WTC11 (cell line): ENCODE results near the gene POLD3. TPM values are rescaled to one million over a fixed set of nuclear protein-coding genes. Genes with fewer than 3 reads are reported as not detected.
A peak's percentile ranks its signal among the peaks of the same experiment; 100 is the strongest.

Experiments used
- ATAC-seq: fragments of 200-7000 bp; cut with Tn5 transposase; 2 replicates; pipeline ENCODE4 v1.10.0; 2021; ENCODE audit warnings: mild to moderate bottlenecking, moderate library complexity
- CTCF ChIA-PET: fragments of 300-600 bp; sonication (Branson Sonifier 250); formaldehyde crosslinking; loops from one replicate; lab custom pipeline; 2021; ENCODE audit warnings: antibody characterized with exemption; lab: Charles Lee
- POLR2A ChIA-PET: fragments of 350-600 bp; sonication (Branson Sonifier 250); formaldehyde crosslinking; loops from one replicate; lab custom pipeline; 2021; ENCODE audit warnings: antibody characterized with exemption; lab: Charles Lee
- DNase-seq: peaks from one replicate; pipeline ENCODE4 v3.0.0; 2021; ENCODE audit warnings: low spot score
- H3K27ac Mint-ChIP-seq: 2 replicates; pipeline ENCODE4 v1.8.0; 2021; ENCODE audit warnings: mixed read lengths
- H3K27me3 Mint-ChIP-seq: 2 replicates; pipeline ENCODE4 v1.8.0; 2021; ENCODE audit warnings: low read depth, mild to moderate bottlenecking, moderate library complexity, mixed read lengths
- H3K36me3 Mint-ChIP-seq: 2 replicates; pipeline ENCODE4 v1.8.0; 2021; ENCODE audit warnings: mixed read lengths
- H3K4me1 Mint-ChIP-seq: 2 replicates; pipeline ENCODE4 v1.8.0; 2022; ENCODE audit warnings: mixed read lengths
- H3K4me3 Mint-ChIP-seq: 2 replicates; pipeline ENCODE4 v1.8.0; 2021; ENCODE audit warnings: mild to moderate bottlenecking, moderate library complexity, mixed read lengths
- H3K9me3 Mint-ChIP-seq: 2 replicates; pipeline ENCODE4 v1.8.0; 2021; ENCODE audit warnings: mixed read lengths
- ATF1 ChIP-seq: sonication (generic); formaldehyde crosslinking; IDR thresholded peaks from 2 replicates; pipeline ENCODE4 v1.8.1; 2023; ENCODE audit warnings: mild to moderate bottlenecking, moderate library complexity, missing genetic modification reagents
- E2F4 ChIP-seq: sonication (generic); formaldehyde crosslinking; IDR thresholded peaks from 2 replicates; pipeline ENCODE4 v1.8.1; 2022; ENCODE audit warnings: low read depth, mild to moderate bottlenecking, moderate library complexity, missing genetic modification reagents, borderline replicate concordance
- ERG ChIP-seq: fragments of 250-450 bp; sonication (Bioruptor Pico); IDR thresholded peaks from 2 replicates; pipeline ENCODE4 v1.8.0; 2021; ENCODE audit warnings: mild to moderate bottlenecking
- FOXP1 ChIP-seq: sonication (generic); formaldehyde crosslinking; IDR thresholded peaks from 2 replicates; pipeline ENCODE4 v1.8.0; 2022; ENCODE audit warnings: missing genetic modification reagents, mild to moderate bottlenecking, moderate library complexity, borderline replicate concordance
- GABPB1 ChIP-seq: sonication (generic); formaldehyde crosslinking; IDR thresholded peaks from 2 replicates; pipeline ENCODE4 v1.8.1; 2023; ENCODE audit warnings: mild to moderate bottlenecking, missing genetic modification reagents
- GRHL2 ChIP-seq: fragments of 250-450 bp; sonication (Bioruptor Pico); IDR thresholded peaks from 2 replicates; pipeline ENCODE4 v1.8.0; 2022; ENCODE audit warnings: mild to moderate bottlenecking, moderate library complexity; ENCODE audit not compliant: insufficient replicate concordance, severe bottlenecking
- IRF1 ChIP-seq: sonication (generic); formaldehyde crosslinking; IDR thresholded peaks from 2 replicates; pipeline ENCODE4 v1.8.0; 2023; ENCODE audit warnings: missing genetic modification reagents
- JAZF1 ChIP-seq: fragments of 250-450 bp; sonication (Bioruptor Pico); IDR thresholded peaks from 2 replicates; pipeline ENCODE4 v1.9.0; 2021; ENCODE audit warnings: moderate library complexity, mild to moderate bottlenecking, inconsistent platforms
- MAX ChIP-seq: sonication (generic); formaldehyde crosslinking; IDR thresholded peaks from 2 replicates; pipeline ENCODE4 v1.8.0; 2022; ENCODE audit warnings: mild to moderate bottlenecking, missing genetic modification reagents
- MYBL2 ChIP-seq: sonication (generic); formaldehyde crosslinking; IDR thresholded peaks from 2 replicates; pipeline ENCODE4 v1.8.1; 2023; ENCODE audit warnings: mild to moderate bottlenecking, moderate library complexity, missing genetic modification reagents
- NFE2L1 ChIP-seq: sonication (generic); formaldehyde crosslinking; IDR thresholded peaks from 2 replicates; pipeline ENCODE4 v1.8.1; 2023; ENCODE audit warnings: missing genetic modification reagents
- NR1H2 ChIP-seq: sonication (generic); formaldehyde crosslinking; IDR thresholded peaks from 2 replicates; pipeline ENCODE4 v1.9.0; 2021; ENCODE audit warnings: mild to moderate bottlenecking, moderate library complexity, missing genetic modification reagents
- NR3C1 ChIP-seq: sonication (generic); formaldehyde crosslinking; conservative IDR thresholded peaks from 2 replicates; pipeline ENCODE4 v1.8.1; 2023; ENCODE audit warnings: low read depth, mild to moderate bottlenecking, missing genetic modification reagents
- PREB ChIP-seq: sonication (generic); formaldehyde crosslinking; IDR thresholded peaks from 2 replicates; pipeline ENCODE4 v1.8.1; 2022; ENCODE audit warnings: mild to moderate bottlenecking, missing genetic modification reagents, moderate library complexity, borderline replicate concordance
- RELA ChIP-seq: sonication (generic); formaldehyde crosslinking; IDR thresholded peaks from 2 replicates; pipeline ENCODE4 v1.8.1; 2022; ENCODE audit warnings: missing genetic modification reagents, mild to moderate bottlenecking, borderline replicate concordance
- RORB ChIP-seq: fragments of 250-450 bp; sonication (Bioruptor Pico); IDR thresholded peaks from 2 replicates; pipeline ENCODE4 v1.9.0; 2021; ENCODE audit warnings: mild to moderate bottlenecking
- SMAD3 ChIP-seq: sonication (generic); formaldehyde crosslinking; IDR thresholded peaks from 2 replicates; pipeline ENCODE4 v1.8.0; 2022; ENCODE audit warnings: missing genetic modification reagents, mild to moderate bottlenecking, borderline replicate concordance
- SP1 ChIP-seq: sonication (generic); formaldehyde crosslinking; conservative IDR thresholded peaks from 2 replicates; pipeline ENCODE4 v1.8.1; 2022; ENCODE audit warnings: missing genetic modification reagents
- ZBTB21 ChIP-seq: sonication (generic); formaldehyde crosslinking; IDR thresholded peaks from 2 replicates; pipeline ENCODE4 v1.8.1; 2023; ENCODE audit warnings: mild to moderate bottlenecking, missing genetic modification reagents, borderline replicate concordance
- ZNF317 ChIP-seq: sonication (generic); formaldehyde crosslinking; IDR thresholded peaks from 2 replicates; pipeline ENCODE4 v1.8.1; 2023; ENCODE audit warnings: low read depth, mild to moderate bottlenecking, moderate library complexity, missing genetic modification reagents, borderline replicate concordance
- ZNF512 ChIP-seq: sonication (generic); formaldehyde crosslinking; IDR thresholded peaks from 2 replicates; pipeline ENCODE4 v1.8.1; 2022; ENCODE audit warnings: missing genetic modification reagents, borderline replicate concordance
- total RNA-seq: library from RNA; stranded (reverse); gene quantifications from 3 replicates; pipeline ENCODE4 v1.2.3, GENCODE V29; 2021

Gene POLD3
- total RNA-seq, 1 experiment from 2014 or later, result 24.1 TPM

- no peak for ATAC-seq
- no peaks in the 10 kb centered on the region for H3K9me3 Mint-ChIP-seq
- no peak overlapping the region for H3K27ac Mint-ChIP-seq
- no peak for TF ChIP-seq FOXP1 (CRISPR knock-in tag)
- TF ChIP-seq MAX (CRISPR knock-in tag), result 0 out of 2 replicates have a peak, but pooled peaks have one; percentile 7
- peak overlapping the region; percentile 95 for H3K4me3 Mint-ChIP-seq
- peaks cover 31% of the 10 kb centered on the region for H3K36me3 Mint-ChIP-seq
- no peak for DNase-seq
- H3K4me1 Mint-ChIP-seq, result peaks cover 15% of the 10 kb centered on the region
- ChIA-PET CTCF (interaction anchor here (1.0 to 1.5 kb wide), 2 partner anchors 90 to 141 kb away, joined by 3 to 4 read pairs; no protein-coding TSS in a partner anchor), POLR2A (interaction anchor here (2.1 kb wide), 1 partner anchor 100 kb away, joined by 17 read pairs; the partner anchor contains the start of gene LIPT2)
- H3K27me3 Mint-ChIP-seq, result no peaks in the 10 kb centered on the region
Observed at GRCh38 chr11:74593463-74593862, 1.1 kb downstream of the POLD3 start.

GRCh38 chr11:74602637-74603556 lies 10.5 kb downstream of the POLD3 start:
- ATAC-seq (no peak), DNase-seq (no peak)
- Mint-ChIP-seq H3K4me3 (no peak overlapping the region), H3K36me3 (peaks cover 23% of the 10 kb centered on the region), H3K4me1 (no peaks in the 10 kb centered on the region), H3K27ac (no peak overlapping the region), H3K27me3 (no peaks in the 10 kb centered on the region), H3K9me3 (no peaks in the 10 kb centered on the region)
- CTCF ChIA-PET, result interaction anchor here (2.5 kb wide), 1 partner anchor 100 kb away, joined by 9 read pairs; no protein-coding TSS in a partner anchor
- POLR2A ChIA-PET, result no interaction called here
- no peak for TF ChIP-seq RORB (CRISPR knock-in tag)
- TF ChIP-seq SMAD3 (CRISPR knock-in tag), result no peak
- no peak for TF ChIP-seq GABPB1 (CRISPR knock-in tag)
- no peak for TF ChIP-seq ZNF317 (CRISPR knock-in tag)
- no peak for TF ChIP-seq SP1 (CRISPR knock-in tag)
- no peak for TF ChIP-seq NR1H2
- TF ChIP-seq NFE2L1, result no peak
- no peak for TF ChIP-seq NR3C1
- no peak for TF ChIP-seq MYBL2 (CRISPR knock-in tag)
- no peak for TF ChIP-seq IRF1 (CRISPR knock-in tag)
- no peak for TF ChIP-seq ZNF512
- no peak for TF ChIP-seq ZBTB21 (CRISPR knock-in tag)
- TF ChIP-seq ATF1 (CRISPR knock-in tag), result no peak
- TF ChIP-seq E2F4, result no peak
- no peak for TF ChIP-seq PREB (CRISPR knock-in tag)
- no peak for TF ChIP-seq ERG (CRISPR knock-in tag)
- TF ChIP-seq JAZF1, result no peak
- TF ChIP-seq RELA (CRISPR knock-in tag), result no peak
- TF ChIP-seq GRHL2 (CRISPR knock-in tag), result no peak
